HepG2 (cell line): Measurements from ENCODE around the gene SPINT4. TPM values are rescaled to one million over a fixed set of nuclear protein-coding genes. Genes with fewer than 3 reads are reported as not detected.

Source experiments
- ATF7 ChIP-seq, 2 experiments: fragments of 450-650 bp in 1 of 2; sonication (generic) in 1 of 2; formaldehyde crosslinking in 1 of 2; IDR thresholded peaks; 2 replicates each; pipeline versions ENCODE4 v1.4.0 to v1.6.1; 2016 to 2020; ENCODE audit warnings: antibody characterized with exemption in 1 of 2, mild to moderate bottlenecking in 1 of 2, missing genetic modification reagents in 1 of 2
- BCLAF1 ChIP-seq: fragments of 450-650 bp; IDR thresholded peaks from 2 replicates; pipeline ENCODE4 v1.6.1; 2017; ENCODE audit warnings: mild to moderate bottlenecking
- BHLHE40 ChIP-seq: IDR thresholded peaks from 2 replicates; pipeline ENCODE4 v1.6.1; 2011; ENCODE audit warnings: low read length, improper control_type of control experiment
- HMG20B ChIP-seq: conservative IDR thresholded peaks from 2 replicates; pipeline ENCODE4 v1.6.1; 2016; ENCODE audit warnings: missing genetic modification reagents, missing compliant biosample characterization
- KAT2B ChIP-seq: fragments of 150-350 bp; IDR thresholded peaks from 2 replicates; pipeline ENCODE4 v1.6.1; 2014; ENCODE audit warnings: low read depth, low read length, borderline replicate concordance
- MED8 ChIP-seq: sonication (generic); formaldehyde crosslinking; IDR thresholded peaks from 2 replicates; pipeline ENCODE4 v1.8.1; 2023; ENCODE audit warnings: mild to moderate bottlenecking, missing genetic modification reagents; ENCODE audit not compliant: insufficient replicate concordance
- MIER3 ChIP-seq: IDR thresholded peaks from 2 replicates; pipeline ENCODE4 v1.6.1; 2016; ENCODE audit warnings: missing compliant biosample characterization, borderline replicate concordance
- MLX ChIP-seq: IDR thresholded peaks from 2 replicates; pipeline ENCODE4 v1.6.1; 2016
- MYC ChIP-seq: sonication (generic); formaldehyde crosslinking; IDR thresholded peaks from 2 replicates; pipeline ENCODE4 v1.9.0; 2021; ENCODE audit warnings: missing genetic modification reagents, borderline replicate concordance
- NFRKB ChIP-seq: fragments of 450-650 bp; IDR thresholded peaks from 2 replicates; pipeline ENCODE4 v1.6.1; 2017
- RBM22 ChIP-seq: fragments of 200-400 bp; formaldehyde crosslinking; optimal IDR thresholded peaks from 2 replicates; pipeline ENCODE3; 2017; ENCODE audit warnings: mild to moderate bottlenecking, low read length, moderate library complexity
- SIN3B ChIP-seq: fragments of 150-350 bp; IDR thresholded peaks from 2 replicates; pipeline ENCODE4 v1.6.1; 2014; ENCODE audit warnings: low read length
- SKI ChIP-seq: fragments of 450-650 bp; IDR thresholded peaks from one replicate; pipeline ENCODE4 v1.6.1; 2018; ENCODE audit warnings: mild to moderate bottlenecking; ENCODE audit not compliant: partially characterized antibody
- SMAD9 ChIP-seq: sonication (generic); formaldehyde crosslinking; IDR thresholded peaks from 2 replicates; pipeline ENCODE4 v1.5.1; 2020; ENCODE audit warnings: mild to moderate bottlenecking, missing genetic modification reagents
- TARDBP ChIP-seq: sonication (generic); formaldehyde crosslinking; IDR thresholded peaks from 2 replicates; pipeline ENCODE4 v1.8.0; 2022; ENCODE audit warnings: mild to moderate bottlenecking, missing genetic modification reagents
- TRIM24 ChIP-seq: sonication (generic); formaldehyde crosslinking; IDR thresholded peaks from 2 replicates; pipeline ENCODE4 v1.8.0; 2022; ENCODE audit warnings: mild to moderate bottlenecking, missing genetic modification reagents
- YEATS2 ChIP-seq: sonication (generic); formaldehyde crosslinking; IDR thresholded peaks from 2 replicates; pipeline ENCODE4 v1.4.0; 2020; ENCODE audit warnings: missing genetic modification reagents, borderline replicate concordance
- ZSCAN30 ChIP-seq: sonication (generic); formaldehyde crosslinking; IDR thresholded peaks from 2 replicates; pipeline ENCODE4 v1.5.0; 2020; ENCODE audit warnings: mild to moderate bottlenecking, missing genetic modification reagents
- polyA plus RNA-seq, 8 experiments: library from polyadenylated mRNA; depleted of rRNA in 3 of 8; stranded (reverse) in 7 of 8; unstranded in 1 of 8; fragments of >200 nt; fragmentation: Illumina TruSeq in 4 of 8; extraction: Trizol in 4 of 8; gene quantifications; 2 replicates each; pipeline versions ENCODE4 v1.2.1 to v1.2.3, GENCODE V29; 2011 to 2016; ENCODE audit warnings: low read depth in 4 of 8, missing spikeins in 1 of 8, mixed read lengths in 1 of 8; ENCODE audit not compliant: insufficient read depth in 1 of 8
- total RNA-seq, 5 experiments: library from RNA; depleted of rRNA; stranded (reverse); fragments of >200 nt; fragmentation: Illumina TruSeq; extraction: Trizol; gene quantifications; 2 replicates each; pipeline ENCODE4 v1.2.3, GENCODE V29; 2016; ENCODE audit warnings: low read depth in 1 of 5
- TF ChIP-seq, protein P1 (sequence below): sonication (generic); formaldehyde crosslinking; IDR thresholded peaks from 2 replicates; pipeline ENCODE4 v1.4.0; 2020; ENCODE audit warnings: mild to moderate bottlenecking, low read depth, missing genetic modification reagents
- TF ChIP-seq, protein P2 (sequence below): sonication (generic); formaldehyde crosslinking; IDR thresholded peaks from 2 replicates; pipeline ENCODE4 v1.5.0; 2020; ENCODE audit warnings: missing genetic modification reagents
- TF ChIP-seq, protein P3 (sequence below): IDR thresholded peaks from 2 replicates; pipeline ENCODE4 v1.4.0; 2020; ENCODE audit warnings: mild to moderate bottlenecking, missing genetic modification reagents

The SPINT4 gene
- total and polyA plus RNA-seq, 2 of the 13 experiments (the other 11 are each of a cell fraction or from before 2014, with no cell fraction given), result not detected

- TF ChIP-seq MYC (CRISPR knock-in tag) (peak; percentile 36; the same call in 1 of the 2 replicates), MIER3 (0 out of 2 replicates have a peak, but pooled peaks have one; percentile 79), TRIM24 (CRISPR knock-in tag) (no peak), BCLAF1 (no peak), ZSCAN30 (CRISPR knock-in tag) (no peak), MLX (0 out of 2 replicates have a peak, but pooled peaks have one; percentile 16), YEATS2 (peak; percentile 68; the same call in 1 of the 2 replicates), BHLHE40 (no peak), SKI (peak; percentile 67), TARDBP (peak; percentile 69), ATF7 (IDR thresholded peaks at IDR 0.05) (no peak), ATF7 (CRISPR knock-in tag; IDR thresholded peaks at IDR 0.05) (no peak), MED8 (CRISPR knock-in tag) (no peak), RBM22 (no peak), NFRKB (no peak), SIN3B (peak; percentile 52; the same call in 1 of the 2 replicates), KAT2B (no peak), HMG20B (CRISPR knock-in tag) (no peak), SMAD9 (peak; percentile 89; the same call in 1 of the 2 replicates)
- TF ChIP-seq, protein P1, sequence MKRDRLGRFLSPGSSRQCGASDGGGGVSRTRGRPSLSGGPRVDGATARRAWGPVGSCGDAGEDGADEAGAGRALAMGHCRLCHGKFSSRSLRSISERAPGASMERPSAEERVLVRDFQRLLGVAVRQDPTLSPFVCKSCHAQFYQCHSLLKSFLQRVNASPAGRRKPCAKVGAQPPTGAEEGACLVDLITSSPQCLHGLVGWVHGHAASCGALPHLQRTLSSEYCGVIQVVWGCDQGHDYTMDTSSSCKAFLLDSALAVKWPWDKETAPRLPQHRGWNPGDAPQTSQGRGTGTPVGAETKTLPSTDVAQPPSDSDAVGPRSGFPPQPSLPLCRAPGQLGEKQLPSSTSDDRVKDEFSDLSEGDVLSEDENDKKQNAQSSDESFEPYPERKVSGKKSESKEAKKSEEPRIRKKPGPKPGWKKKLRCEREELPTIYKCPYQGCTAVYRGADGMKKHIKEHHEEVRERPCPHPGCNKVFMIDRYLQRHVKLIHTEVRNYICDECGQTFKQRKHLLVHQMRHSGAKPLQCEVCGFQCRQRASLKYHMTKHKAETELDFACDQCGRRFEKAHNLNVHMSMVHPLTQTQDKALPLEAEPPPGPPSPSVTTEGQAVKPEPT (CRISPR knock-in tag), result no peak
- TF ChIP-seq, protein P2, sequence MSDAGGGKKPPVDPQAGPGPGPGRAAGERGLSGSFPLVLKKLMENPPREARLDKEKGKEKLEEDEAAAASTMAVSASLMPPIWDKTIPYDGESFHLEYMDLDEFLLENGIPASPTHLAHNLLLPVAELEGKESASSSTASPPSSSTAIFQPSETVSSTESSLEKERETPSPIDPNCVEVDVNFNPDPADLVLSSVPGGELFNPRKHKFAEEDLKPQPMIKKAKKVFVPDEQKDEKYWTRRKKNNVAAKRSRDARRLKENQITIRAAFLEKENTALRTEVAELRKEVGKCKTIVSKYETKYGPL (CRISPR knock-in tag), result no peak
- TF ChIP-seq, protein P3, sequence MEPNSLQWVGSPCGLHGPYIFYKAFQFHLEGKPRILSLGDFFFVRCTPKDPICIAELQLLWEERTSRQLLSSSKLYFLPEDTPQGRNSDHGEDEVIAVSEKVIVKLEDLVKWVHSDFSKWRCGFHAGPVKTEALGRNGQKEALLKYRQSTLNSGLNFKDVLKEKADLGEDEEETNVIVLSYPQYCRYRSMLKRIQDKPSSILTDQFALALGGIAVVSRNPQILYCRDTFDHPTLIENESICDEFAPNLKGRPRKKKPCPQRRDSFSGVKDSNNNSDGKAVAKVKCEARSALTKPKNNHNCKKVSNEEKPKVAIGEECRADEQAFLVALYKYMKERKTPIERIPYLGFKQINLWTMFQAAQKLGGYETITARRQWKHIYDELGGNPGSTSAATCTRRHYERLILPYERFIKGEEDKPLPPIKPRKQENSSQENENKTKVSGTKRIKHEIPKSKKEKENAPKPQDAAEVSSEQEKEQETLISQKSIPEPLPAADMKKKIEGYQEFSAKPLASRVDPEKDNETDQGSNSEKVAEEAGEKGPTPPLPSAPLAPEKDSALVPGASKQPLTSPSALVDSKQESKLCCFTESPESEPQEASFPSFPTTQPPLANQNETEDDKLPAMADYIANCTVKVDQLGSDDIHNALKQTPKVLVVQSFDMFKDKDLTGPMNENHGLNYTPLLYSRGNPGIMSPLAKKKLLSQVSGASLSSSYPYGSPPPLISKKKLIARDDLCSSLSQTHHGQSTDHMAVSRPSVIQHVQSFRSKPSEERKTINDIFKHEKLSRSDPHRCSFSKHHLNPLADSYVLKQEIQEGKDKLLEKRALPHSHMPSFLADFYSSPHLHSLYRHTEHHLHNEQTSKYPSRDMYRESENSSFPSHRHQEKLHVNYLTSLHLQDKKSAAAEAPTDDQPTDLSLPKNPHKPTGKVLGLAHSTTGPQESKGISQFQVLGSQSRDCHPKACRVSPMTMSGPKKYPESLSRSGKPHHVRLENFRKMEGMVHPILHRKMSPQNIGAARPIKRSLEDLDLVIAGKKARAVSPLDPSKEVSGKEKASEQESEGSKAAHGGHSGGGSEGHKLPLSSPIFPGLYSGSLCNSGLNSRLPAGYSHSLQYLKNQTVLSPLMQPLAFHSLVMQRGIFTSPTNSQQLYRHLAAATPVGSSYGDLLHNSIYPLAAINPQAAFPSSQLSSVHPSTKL (CRISPR knock-in tag), result peak; percentile 67
These were observed 49.1 kb downstream of the SPINT4 start (continued) for GRCh38 chr20:45771182-45771759.
